HEK293T (cell line): ENCODE data around the gene ZNRF3.

ENCODE experiments used
- ARNT ChIP-seq: fragments of 450-650 bp; IDR thresholded peaks from 2 replicates; pipeline ENCODE4 v1.6.1; 2017; ENCODE audit warnings: mild to moderate bottlenecking
- BHLHE40 ChIP-seq: fragments of 450-650 bp; IDR thresholded peaks from 2 replicates; pipeline ENCODE4 v1.6.1; 2016; ENCODE audit warnings: mild to moderate bottlenecking, moderate library complexity, borderline replicate concordance
- FOXK2 ChIP-seq: fragments of 450-650 bp; IDR thresholded peaks from 2 replicates; pipeline ENCODE4 v1.6.1; 2016; ENCODE audit warnings: mild to moderate bottlenecking
- FOXM1 ChIP-seq: fragments of 450-650 bp; IDR thresholded peaks from 2 replicates; pipeline ENCODE4 v1.6.1; 2017; ENCODE audit warnings: mild to moderate bottlenecking, borderline replicate concordance
- NFRKB ChIP-seq: fragments of 450-650 bp; IDR thresholded peaks from 2 replicates; pipeline ENCODE4 v1.6.1; 2016; ENCODE audit warnings: mild to moderate bottlenecking, moderate library complexity
- SP1 ChIP-seq: fragments of 450-650 bp; IDR thresholded peaks from 2 replicates; pipeline ENCODE4 v1.6.1; 2017
- SUZ12 ChIP-seq: fragments of 450-650 bp; IDR thresholded peaks from 2 replicates; pipeline ENCODE4 v1.6.1; 2016; ENCODE audit warnings: mild to moderate bottlenecking
- TARDBP ChIP-seq: fragments of 450-650 bp; IDR thresholded peaks from 2 replicates; pipeline ENCODE4 v1.6.1; 2016

DNA sequence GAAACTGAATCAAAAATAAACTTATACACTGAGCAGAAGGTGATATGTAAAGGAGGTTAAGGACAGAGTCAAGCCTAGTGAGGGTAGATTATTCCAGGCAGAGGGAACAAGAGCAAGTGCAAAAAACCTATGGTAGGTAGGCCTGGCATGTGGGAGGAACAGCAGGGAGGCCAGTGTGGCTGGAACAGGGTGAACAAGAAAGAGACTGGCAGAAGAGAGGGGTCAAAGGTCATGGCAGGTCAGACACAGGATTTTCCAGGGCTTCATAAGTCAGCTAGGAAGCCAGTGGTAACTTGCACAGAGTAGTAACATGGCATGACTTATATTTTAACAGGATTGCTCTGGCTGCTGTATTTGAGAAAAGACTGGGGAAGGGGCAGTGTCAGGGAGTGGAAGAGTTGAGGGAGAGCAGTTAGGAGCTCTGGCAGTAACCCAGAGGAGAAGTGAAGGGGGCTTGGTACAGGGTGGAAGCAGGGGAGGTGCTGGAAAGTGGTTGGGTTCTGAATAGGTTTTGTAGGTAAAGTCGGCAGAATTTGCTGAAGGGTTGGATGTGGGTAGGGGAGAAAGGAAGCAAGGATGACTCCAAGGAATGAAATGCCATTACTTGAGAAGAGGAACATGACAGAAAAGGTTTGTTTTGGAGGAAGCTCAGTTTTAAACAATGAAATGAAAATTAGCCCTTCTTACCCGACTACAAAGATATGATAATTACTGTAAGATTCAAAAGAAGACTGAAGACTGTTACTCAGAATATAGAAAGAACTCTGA, 86.2 kb downstream of the ZNRF3 start:
- TF ChIP-seq BHLHE40 (no peak), SP1 (no peak), SUZ12 (no peak), FOXM1 (no peak), NFRKB (no peak), ARNT (no peak), FOXK2 (no peak), TARDBP (no peak)
